ENCODE measurements around the gene FAAP20.

Gene FAAP20

GRCh38 chr1:2209400-2210083 is 15.0 kb upstream of the FAAP20 start:
- DNase-seq = no peak

GRCh38 chr1:2208309-2209239 is 14.0 kb upstream of the FAAP20 start:
- no peak for DNase-seq

- DNase-seq = no peak
Measured at GRCh38 chr1:2206813-2207487, 12.4 kb upstream of the FAAP20 start.

- DNase-seq = peak; percentile 32
Measured at GRCh38 chr1:2205191-2205952, 10.8 kb upstream of the FAAP20 start.

- DNase-seq = no peak
Measured at GRCh38 chr1:2204415-2205190, 10.0 kb upstream of the FAAP20 start.

- DNase-seq = no peak
Measured at GRCh38 chr1:2203671-2204414, 9.3 kb upstream of the FAAP20 start.

GRCh38 chr1:2202843-2203601 is 8.4 kb upstream of the FAAP20 start:
- no peak for DNase-seq

GRCh38 chr1:2202008-2202575 is 7.5 kb upstream of the FAAP20 start:
- DNase-seq = no peak

GRCh38 chr1:2201062-2201461 is 6.5 kb upstream of the FAAP20 start:
- no peak for DNase-seq

- DNase-seq = no peak
Measured at GRCh38 chr1:2200308-2200943, 5.9 kb upstream of the FAAP20 start.

- peak; percentile 51 for DNase-seq
Measured at GRCh38 chr1:2199042-2199810, 4.7 kb upstream of the FAAP20 start.

GRCh38 chr1:2198571-2198970 is 4.0 kb upstream of the FAAP20 start:
- DNase-seq = no peak

GRCh38 chr1:2197707-2198165 is 3.2 kb upstream of the FAAP20 start:
- no peak for DNase-seq

GRCh38 chr1:2196901-2197638 is 2.5 kb upstream of the FAAP20 start:
- no peak for DNase-seq

- no peak for DNase-seq
Measured at GRCh38 chr1:2195785-2196184, 1.2 kb upstream of the FAAP20 start.

GRCh38 chr1:2194898-2195673 is 514 bp upstream of the FAAP20 start:
- peak; percentile 46 for DNase-seq
